ENCODE measurements around the gene TSPOAP1.
A peak's percentile ranks its signal among the peaks of the same experiment; 100 is the strongest.

TSPOAP1 gene, protein sequence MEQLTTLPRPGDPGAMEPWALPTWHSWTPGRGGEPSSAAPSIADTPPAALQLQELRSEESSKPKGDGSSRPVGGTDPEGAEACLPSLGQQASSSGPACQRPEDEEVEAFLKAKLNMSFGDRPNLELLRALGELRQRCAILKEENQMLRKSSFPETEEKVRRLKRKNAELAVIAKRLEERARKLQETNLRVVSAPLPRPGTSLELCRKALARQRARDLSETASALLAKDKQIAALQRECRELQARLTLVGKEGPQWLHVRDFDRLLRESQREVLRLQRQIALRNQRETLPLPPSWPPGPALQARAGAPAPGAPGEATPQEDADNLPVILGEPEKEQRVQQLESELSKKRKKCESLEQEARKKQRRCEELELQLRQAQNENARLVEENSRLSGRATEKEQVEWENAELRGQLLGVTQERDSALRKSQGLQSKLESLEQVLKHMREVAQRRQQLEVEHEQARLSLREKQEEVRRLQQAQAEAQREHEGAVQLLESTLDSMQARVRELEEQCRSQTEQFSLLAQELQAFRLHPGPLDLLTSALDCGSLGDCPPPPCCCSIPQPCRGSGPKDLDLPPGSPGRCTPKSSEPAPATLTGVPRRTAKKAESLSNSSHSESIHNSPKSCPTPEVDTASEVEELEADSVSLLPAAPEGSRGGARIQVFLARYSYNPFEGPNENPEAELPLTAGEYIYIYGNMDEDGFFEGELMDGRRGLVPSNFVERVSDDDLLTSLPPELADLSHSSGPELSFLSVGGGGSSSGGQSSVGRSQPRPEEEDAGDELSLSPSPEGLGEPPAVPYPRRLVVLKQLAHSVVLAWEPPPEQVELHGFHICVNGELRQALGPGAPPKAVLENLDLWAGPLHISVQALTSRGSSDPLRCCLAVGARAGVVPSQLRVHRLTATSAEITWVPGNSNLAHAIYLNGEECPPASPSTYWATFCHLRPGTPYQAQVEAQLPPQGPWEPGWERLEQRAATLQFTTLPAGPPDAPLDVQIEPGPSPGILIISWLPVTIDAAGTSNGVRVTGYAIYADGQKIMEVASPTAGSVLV (N-terminal part only)

DNA sequence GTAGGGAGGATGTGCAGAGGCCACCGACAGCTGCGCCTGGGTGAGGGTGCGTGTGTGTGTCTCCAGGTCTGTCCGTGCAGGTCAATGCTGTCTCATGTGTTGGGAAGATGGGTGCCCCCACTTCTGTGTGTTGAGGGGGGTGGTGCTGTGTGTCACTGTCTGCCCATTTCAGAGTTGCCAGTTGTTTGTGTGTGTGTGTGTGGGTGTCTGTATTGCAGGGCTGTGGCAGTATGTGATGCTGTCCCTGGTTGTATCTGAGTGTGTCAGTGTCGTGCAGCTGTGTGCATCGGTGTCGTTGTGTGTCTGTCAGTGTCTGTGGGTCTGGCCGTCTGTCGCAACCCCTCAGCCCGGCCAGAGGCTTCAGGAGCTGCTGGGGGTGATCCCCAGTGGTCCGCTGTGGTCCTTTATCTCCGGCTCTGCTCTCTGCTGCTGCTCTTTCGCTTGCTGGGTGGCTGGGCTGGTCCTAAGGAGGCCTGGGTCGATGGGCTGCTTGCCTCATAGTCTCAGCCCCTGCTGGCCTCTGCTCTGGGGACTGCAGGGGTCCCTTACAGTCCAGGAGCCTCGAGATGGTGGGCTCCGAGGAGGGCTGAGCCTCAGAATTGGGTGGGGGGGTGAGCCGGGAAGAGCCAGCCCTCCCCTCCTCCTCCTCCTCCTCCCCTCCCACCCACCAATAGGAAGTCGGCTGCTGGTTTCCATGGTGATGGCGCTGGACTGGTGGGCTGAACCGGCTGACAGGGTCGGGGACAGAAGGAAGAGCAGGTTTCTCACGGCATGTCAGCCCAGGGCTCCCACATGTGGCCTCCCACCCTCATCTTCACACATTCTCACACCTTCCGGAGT, at the start of gene TSPOAP1:
Gene TSPOAP1, minus strand, starts transcription at position 601 of the 840 bp plus-strand sequence. CDS start 875 bp downstream, outside the sequence.
- H3K27ac ChIP-seq (ENCODE audit: low read depth, low read length): no peak within 1 kb of the TSS
- peak within 1 kb of the TSS in 3 of 5 donors; percentile 2 to 22 (median 15) for H3K4me3 ChIP-seq (ENCODE audit: low read depth in 1 of 5, low read length in 5 of 5)
- H3K9me3 ChIP-seq (ENCODE audit: control insufficient read depth in 5 of 5, low read length in 5 of 5): no peaks in the 10 kb centered on the region
- H3K4me1 ChIP-seq (ENCODE audit: control insufficient read depth in 5 of 5, insufficient read depth in 5 of 5, low read length in 5 of 5): peaks cover 2 to 44% (median 16%) of the 10 kb centered on the region in 5 donors
- H3K9ac ChIP-seq (ENCODE audit: low read length in 5 of 5): no peak within 1 kb of the TSS
- peaks cover 21 to 54% (median 26%) of the 10 kb centered on the region in 5 donors for H3K27me3 ChIP-seq (ENCODE audit: control insufficient read depth in 5 of 5, insufficient read depth in 4 of 5, low read length in 5 of 5)
- no peaks in the 10 kb centered on the region for H3K36me3 ChIP-seq (ENCODE audit: control insufficient read depth in 5 of 5, insufficient read depth in 5 of 5, low read length in 5 of 5)

DNA sequence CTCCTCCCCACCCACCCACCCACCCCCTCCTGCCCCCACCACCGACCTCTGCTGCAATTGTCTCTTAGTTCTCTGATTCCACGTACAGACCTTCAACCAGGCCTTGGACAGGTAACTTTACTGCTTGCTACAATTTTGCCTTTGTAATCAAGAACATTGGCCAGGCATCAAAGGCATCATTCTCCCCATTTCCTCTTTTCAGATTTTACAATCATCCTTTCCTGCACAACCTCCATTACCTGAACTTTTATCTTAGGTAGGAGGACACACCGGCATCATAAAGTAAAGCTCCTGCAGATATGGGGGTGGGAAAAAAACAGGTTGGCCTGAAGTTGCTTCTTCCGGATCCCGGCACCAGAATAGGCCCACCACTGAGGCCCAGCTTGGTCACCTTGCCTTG, 49.1 kb upstream of the TSPOAP1 start:
- Histone ChIP-seq H3K9me3 (ENCODE audit: control insufficient read depth in 5 of 5, low read length in 5 of 5) (no peaks in the 10 kb centered on the region), H3K36me3 (ENCODE audit: control insufficient read depth in 5 of 5, insufficient read depth in 5 of 5, low read length in 5 of 5) (no peaks in the 10 kb centered on the region), H3K4me3 (ENCODE audit: low read depth in 1 of 5, low read length in 5 of 5) (no peak overlapping the region), H3K4me1 (ENCODE audit: control insufficient read depth in 5 of 5, insufficient read depth in 5 of 5, low read length in 5 of 5) (no peaks in the 10 kb centered on the region), H3K9ac (ENCODE audit: low read length in 5 of 5) (no peak overlapping the region), H3K27me3 (ENCODE audit: control insufficient read depth in 5 of 5, insufficient read depth in 4 of 5, low read length in 5 of 5) (peaks cover 0 to 2% (median 0%) of the 10 kb centered on the region in 5 donors), H3K27ac (ENCODE audit: low read depth, low read length) (no peak overlapping the region)

DNA sequence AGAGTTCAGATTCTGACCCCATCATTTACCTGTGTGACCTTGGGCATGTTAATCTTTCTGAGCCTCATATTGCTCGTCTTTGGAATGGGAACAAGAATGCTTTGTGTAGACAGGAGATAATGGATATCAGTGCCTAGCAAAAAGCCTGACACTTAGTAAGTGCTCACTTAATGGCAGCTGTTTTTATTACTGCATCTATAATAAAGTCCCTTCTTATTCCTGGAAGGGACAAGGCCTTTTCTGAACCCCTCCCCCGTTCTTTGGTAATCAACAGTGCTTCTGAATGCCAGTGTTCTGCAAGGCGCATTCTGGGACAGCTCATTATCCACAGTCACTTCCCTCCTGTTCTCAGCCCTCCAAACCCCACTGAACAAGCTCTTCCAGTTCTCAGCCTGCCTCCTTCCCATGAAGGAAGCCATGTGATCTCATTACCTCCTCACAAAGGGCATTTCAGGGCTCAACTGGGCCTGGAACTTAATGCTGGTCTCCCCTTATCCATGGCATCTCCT, 48.6 kb upstream of the TSPOAP1 start:
- H3K9me3 ChIP-seq (ENCODE audit: control insufficient read depth in 5 of 5, low read length in 5 of 5): no peaks in the 10 kb centered on the region
- H3K4me3 ChIP-seq (ENCODE audit: low read depth in 1 of 5, low read length in 5 of 5): no peak overlapping the region
- no peak overlapping the region for H3K27ac ChIP-seq (ENCODE audit: low read depth, low read length)
- no peaks in the 10 kb centered on the region for H3K4me1 ChIP-seq (ENCODE audit: control insufficient read depth in 5 of 5, insufficient read depth in 5 of 5, low read length in 5 of 5)
- H3K27me3 ChIP-seq (ENCODE audit: control insufficient read depth in 5 of 5, insufficient read depth in 4 of 5, low read length in 5 of 5): peaks cover 0 to 2% (median 0%) of the 10 kb centered on the region in 5 donors
- H3K9ac ChIP-seq (ENCODE audit: low read length in 5 of 5): no peak overlapping the region
- no peaks in the 10 kb centered on the region for H3K36me3 ChIP-seq (ENCODE audit: control insufficient read depth in 5 of 5, insufficient read depth in 5 of 5, low read length in 5 of 5)

DNA sequence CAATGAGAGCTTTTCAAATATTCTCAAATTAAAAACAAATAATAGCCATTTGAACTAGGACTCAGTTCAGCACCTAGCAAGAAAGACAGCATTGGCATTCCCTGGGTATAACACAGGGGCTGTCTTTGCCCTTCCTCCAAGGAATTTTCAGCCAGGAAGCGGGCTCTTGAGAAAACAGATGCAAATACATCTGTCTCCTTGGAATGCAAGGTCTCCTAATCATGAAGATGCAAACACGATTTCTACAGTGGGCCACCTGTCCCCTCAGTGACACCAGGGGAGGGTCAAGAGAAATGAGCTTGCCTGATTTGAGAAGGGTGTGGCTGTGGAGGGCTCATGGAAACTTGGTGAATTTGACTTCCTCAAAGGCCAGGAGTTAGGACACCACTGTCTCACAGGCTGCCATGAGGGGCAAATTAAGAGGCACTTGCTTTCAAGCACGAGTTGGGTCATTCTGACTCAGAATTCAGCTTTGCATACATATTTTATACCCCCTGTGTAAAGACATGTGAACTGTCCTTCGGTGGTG, 47.9 kb upstream of the TSPOAP1 start:
- H3K4me1 ChIP-seq (ENCODE audit: control insufficient read depth in 5 of 5, insufficient read depth in 5 of 5, low read length in 5 of 5): no peaks in the 10 kb centered on the region
- H3K9me3 ChIP-seq (ENCODE audit: control insufficient read depth in 5 of 5, low read length in 5 of 5): no peaks in the 10 kb centered on the region
- H3K9ac ChIP-seq (ENCODE audit: low read length in 5 of 5): no peak overlapping the region
- no peak overlapping the region for H3K27ac ChIP-seq (ENCODE audit: low read depth, low read length)
- no peaks in the 10 kb centered on the region for H3K36me3 ChIP-seq (ENCODE audit: control insufficient read depth in 5 of 5, insufficient read depth in 5 of 5, low read length in 5 of 5)
- H3K4me3 ChIP-seq (ENCODE audit: low read depth in 1 of 5, low read length in 5 of 5): no peak overlapping the region
- peaks cover 0 to 2% (median 0%) of the 10 kb centered on the region in 5 donors for H3K27me3 ChIP-seq (ENCODE audit: control insufficient read depth in 5 of 5, insufficient read depth in 4 of 5, low read length in 5 of 5)

DNA sequence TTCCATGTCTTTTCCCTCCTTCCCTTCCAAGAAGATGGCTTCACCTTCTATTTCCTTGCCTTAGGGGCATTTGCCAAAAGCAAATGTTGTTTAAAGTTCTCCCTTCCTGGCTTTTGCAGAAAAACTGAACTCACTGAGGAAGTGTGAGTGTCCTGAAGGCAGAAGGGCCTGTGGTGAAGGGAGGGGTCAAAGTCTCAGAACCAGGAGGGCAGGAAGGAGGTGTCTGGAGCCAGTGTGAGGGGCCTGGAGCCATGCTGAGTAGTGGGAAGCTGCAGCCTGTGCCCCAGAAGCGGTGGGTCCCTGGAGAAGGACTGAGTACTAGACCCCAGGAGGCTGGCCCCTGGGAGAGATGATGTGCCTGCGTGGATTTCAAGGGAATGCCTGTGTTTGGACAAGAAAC, 47.2 kb upstream of the TSPOAP1 start:
- Histone ChIP-seq H3K36me3 (ENCODE audit: control insufficient read depth in 5 of 5, insufficient read depth in 5 of 5, low read length in 5 of 5) (no peaks in the 10 kb centered on the region), H3K4me3 (ENCODE audit: low read depth in 1 of 5, low read length in 5 of 5) (no peak overlapping the region), H3K4me1 (ENCODE audit: control insufficient read depth in 5 of 5, insufficient read depth in 5 of 5, low read length in 5 of 5) (no peaks in the 10 kb centered on the region), H3K27ac (ENCODE audit: low read depth, low read length) (no peak overlapping the region), H3K9me3 (ENCODE audit: control insufficient read depth in 5 of 5, low read length in 5 of 5) (no peaks in the 10 kb centered on the region), H3K27me3 (ENCODE audit: control insufficient read depth in 5 of 5, insufficient read depth in 4 of 5, low read length in 5 of 5) (peaks cover 0 to 1% (median 0%) of the 10 kb centered on the region in 5 donors), H3K9ac (ENCODE audit: low read length in 5 of 5) (no peak overlapping the region)

DNA sequence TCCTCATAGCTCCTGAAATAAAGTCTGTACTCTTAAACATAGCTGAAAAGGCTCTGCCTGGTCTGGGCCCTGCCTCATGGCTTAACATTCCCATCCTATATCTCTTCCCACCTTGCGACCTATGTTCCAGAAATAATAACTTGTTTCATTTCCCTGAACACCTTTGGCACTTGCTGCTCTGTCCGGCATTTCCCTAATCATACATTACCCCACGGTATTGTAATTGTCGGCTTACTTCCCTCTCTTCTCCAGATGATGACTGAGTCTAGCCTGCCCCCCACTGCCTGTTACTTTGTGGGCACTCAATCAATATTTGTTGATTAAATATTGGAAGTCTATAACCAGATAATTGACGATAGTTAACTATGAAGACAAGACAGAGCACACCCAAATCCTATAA, 46.7 kb upstream of the TSPOAP1 start:
- H3K27ac ChIP-seq (ENCODE audit: low read depth, low read length): no peak overlapping the region

DNA sequence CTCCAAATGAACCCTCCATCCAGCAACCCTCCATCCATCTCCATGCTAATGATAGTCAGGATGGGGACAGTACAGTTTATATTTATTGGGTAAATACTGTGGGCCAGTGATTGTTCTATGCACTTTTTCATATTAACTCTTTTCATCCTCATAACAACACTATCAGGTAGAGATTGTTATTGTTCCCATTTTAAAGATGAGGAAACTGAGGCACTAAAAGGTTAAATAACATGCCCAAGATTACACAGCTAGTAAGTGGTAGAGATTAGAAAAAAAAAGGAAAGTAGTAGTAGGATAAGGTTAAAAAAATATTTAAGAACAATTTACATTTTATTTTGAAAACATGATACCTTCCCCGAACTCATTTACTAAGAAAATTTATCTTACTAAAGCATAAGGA, 45.3 kb upstream of the TSPOAP1 start:
- Histone ChIP-seq H3K36me3 (ENCODE audit: control insufficient read depth in 5 of 5, insufficient read depth in 5 of 5, low read length in 5 of 5) (no peaks in the 10 kb centered on the region), H3K9ac (ENCODE audit: low read length in 5 of 5) (no peak overlapping the region), H3K9me3 (ENCODE audit: control insufficient read depth in 5 of 5, low read length in 5 of 5) (no peaks in the 10 kb centered on the region), H3K4me1 (ENCODE audit: control insufficient read depth in 5 of 5, insufficient read depth in 5 of 5, low read length in 5 of 5) (no peaks in the 10 kb centered on the region), H3K27me3 (ENCODE audit: control insufficient read depth in 5 of 5, insufficient read depth in 4 of 5, low read length in 5 of 5) (peaks cover 0 to 2% (median 0%) of the 10 kb centered on the region in 5 donors), H3K27ac (ENCODE audit: low read depth, low read length) (no peak overlapping the region), H3K4me3 (ENCODE audit: low read depth in 1 of 5, low read length in 5 of 5) (no peak overlapping the region)

More for the DNA sequence above, 46.7 kb upstream of the TSPOAP1 start:
- Histone ChIP-seq H3K9ac (ENCODE audit: low read length in 5 of 5) (peak overlapping the region in 1 of 5 donors; percentile 33), H3K4me1 (ENCODE audit: control insufficient read depth in 5 of 5, insufficient read depth in 5 of 5, low read length in 5 of 5) (no peaks in the 10 kb centered on the region), H3K27me3 (ENCODE audit: control insufficient read depth in 5 of 5, insufficient read depth in 4 of 5, low read length in 5 of 5) (no peaks in the 10 kb centered on the region), H3K36me3 (ENCODE audit: control insufficient read depth in 5 of 5, insufficient read depth in 5 of 5, low read length in 5 of 5) (no peaks in the 10 kb centered on the region), H3K9me3 (ENCODE audit: control insufficient read depth in 5 of 5, low read length in 5 of 5) (no peaks in the 10 kb centered on the region), H3K4me3 (ENCODE audit: low read depth in 1 of 5, low read length in 5 of 5) (no peak overlapping the region)

DNA sequence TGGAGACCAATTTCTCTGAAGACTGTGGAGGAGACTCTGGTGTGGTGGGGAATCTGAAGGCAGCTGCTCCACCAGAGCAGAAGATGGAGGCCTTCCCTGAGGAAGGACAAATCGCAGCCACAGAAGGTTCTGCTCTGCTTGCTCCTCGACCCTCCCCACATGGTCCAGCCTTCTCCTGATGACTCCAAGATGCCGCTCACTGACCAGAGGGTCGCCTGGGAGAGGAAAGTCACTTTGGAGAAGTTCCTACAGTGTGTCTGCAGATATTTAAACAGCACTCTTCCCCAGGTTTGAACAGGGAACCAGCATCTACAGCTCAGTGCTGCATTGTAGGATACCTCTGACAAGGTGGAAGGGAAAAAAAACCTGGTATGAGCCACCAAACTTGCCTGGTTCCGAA, 44.4 kb upstream of the TSPOAP1 start:
- H3K9me3 ChIP-seq (ENCODE audit: control insufficient read depth in 5 of 5, low read length in 5 of 5): no peaks in the 10 kb centered on the region
- H3K27me3 ChIP-seq (ENCODE audit: control insufficient read depth in 5 of 5, insufficient read depth in 4 of 5, low read length in 5 of 5): peaks cover 0 to 2% (median 0%) of the 10 kb centered on the region in 5 donors
- no peak overlapping the region for H3K4me3 ChIP-seq (ENCODE audit: low read depth in 1 of 5, low read length in 5 of 5)
- H3K4me1 ChIP-seq (ENCODE audit: control insufficient read depth in 5 of 5, insufficient read depth in 5 of 5, low read length in 5 of 5): no peaks in the 10 kb centered on the region
- no peak overlapping the region for H3K27ac ChIP-seq (ENCODE audit: low read depth, low read length)
- no peaks in the 10 kb centered on the region for H3K36me3 ChIP-seq (ENCODE audit: control insufficient read depth in 5 of 5, insufficient read depth in 5 of 5, low read length in 5 of 5)
- H3K9ac ChIP-seq (ENCODE audit: low read length in 5 of 5): no peak overlapping the region

DNA sequence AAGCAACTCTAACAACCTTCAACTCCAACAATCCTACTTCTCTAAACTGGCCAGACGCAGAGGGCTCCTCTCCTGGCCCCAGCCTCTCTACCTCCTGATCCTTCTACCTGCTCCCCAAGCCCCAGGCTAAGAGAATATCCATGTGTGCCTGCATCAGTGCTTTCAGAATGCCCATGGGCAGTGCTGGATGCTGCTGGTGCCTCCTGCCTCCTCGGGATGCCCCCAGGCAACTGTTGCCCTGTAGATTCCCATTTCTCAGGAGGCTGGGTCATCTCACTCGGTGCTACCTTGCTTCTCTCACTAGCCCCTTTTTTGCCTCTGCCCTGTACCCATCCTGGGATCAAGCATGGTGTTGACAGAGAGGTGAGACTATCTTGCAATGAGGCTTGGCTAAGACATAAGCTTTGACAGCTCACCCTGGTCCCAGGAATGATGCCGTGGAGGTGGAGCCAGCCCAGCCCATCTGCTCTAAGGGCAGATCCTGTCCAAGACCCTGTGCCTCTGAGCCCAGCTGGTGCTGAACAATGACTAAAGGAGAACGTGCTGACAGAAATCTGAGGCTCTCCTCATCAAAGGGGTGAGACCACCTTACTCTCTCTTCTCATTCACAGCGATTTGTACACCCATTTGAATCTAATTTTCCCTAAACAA, 42.8 kb upstream of the TSPOAP1 start:
- Histone ChIP-seq H3K27me3 (ENCODE audit: control insufficient read depth in 5 of 5, insufficient read depth in 4 of 5, low read length in 5 of 5) (peaks cover 0 to 2% (median 0%) of the 10 kb centered on the region in 5 donors), H3K9me3 (ENCODE audit: control insufficient read depth in 5 of 5, low read length in 5 of 5) (no peaks in the 10 kb centered on the region), H3K36me3 (ENCODE audit: control insufficient read depth in 5 of 5, insufficient read depth in 5 of 5, low read length in 5 of 5) (no peaks in the 10 kb centered on the region), H3K4me1 (ENCODE audit: control insufficient read depth in 5 of 5, insufficient read depth in 5 of 5, low read length in 5 of 5) (no peaks in the 10 kb centered on the region), H3K9ac (ENCODE audit: low read length in 5 of 5) (no peak overlapping the region), H3K27ac (ENCODE audit: low read depth, low read length) (no peak overlapping the region), H3K4me3 (ENCODE audit: low read depth in 1 of 5, low read length in 5 of 5) (no peak overlapping the region)

Data from subcutaneous abdominal adipose tissue (tissue), 5 donors.